ENCODE data around the gene AGTPBP1. TPM values are rescaled to one million over a fixed set of nuclear protein-coding genes. Genes with fewer than 3 reads are reported as not detected.

Gene AGTPBP1
- total and polyA plus RNA-seq, 9 of the 15 experiments (the other 6 are each of a cell fraction or from before 2014, with no cell fraction given) = 1.4 to 7.9 (median 4.6) TPM

DNA sequence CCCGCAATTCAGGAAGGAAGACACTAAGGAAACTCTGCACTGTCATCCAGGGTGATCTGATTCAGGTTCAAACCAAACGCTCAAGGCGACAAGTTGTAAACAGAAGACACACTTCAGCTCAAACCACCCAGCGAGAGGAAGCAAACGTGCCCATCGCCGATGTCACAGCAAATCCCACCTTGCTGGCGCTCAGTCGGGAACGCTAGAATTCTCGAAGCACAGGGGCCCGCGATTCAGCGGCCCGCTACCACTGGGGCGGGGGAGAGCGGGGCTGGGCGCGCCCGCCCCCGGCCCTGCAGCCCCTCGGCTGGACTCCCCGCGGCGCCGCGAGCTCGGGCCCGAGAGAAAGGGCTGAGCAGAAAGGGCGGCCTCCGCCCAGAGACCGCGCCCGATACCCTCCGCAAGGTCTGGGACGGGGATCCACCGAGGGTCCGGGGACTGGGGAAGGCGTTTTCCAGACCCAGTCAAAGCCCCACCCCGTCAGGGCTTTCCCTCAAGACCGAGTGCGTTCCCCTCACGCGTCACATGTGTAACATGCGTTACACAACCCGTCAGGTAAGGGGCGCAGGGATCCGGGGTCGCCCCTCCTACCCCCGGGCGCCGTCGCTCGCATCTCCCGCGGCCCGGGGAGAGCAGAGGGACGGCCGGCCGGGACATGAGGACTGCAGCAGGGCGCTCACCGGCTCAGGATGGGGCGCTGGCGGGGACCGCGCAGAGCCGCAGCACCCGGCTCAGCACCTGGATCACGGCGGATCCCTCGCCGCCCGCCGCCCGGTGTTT lies 469 bp downstream of the AGTPBP1 start (continued):
- TF ChIP-seq, protein P1, sequence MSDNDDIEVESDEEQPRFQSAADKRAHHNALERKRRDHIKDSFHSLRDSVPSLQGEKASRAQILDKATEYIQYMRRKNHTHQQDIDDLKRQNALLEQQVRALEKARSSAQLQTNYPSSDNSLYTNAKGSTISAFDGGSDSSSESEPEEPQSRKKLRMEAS (CRISPR knock-in tag; IDR thresholded peaks at IDR 0.05) = 0 out of 2 replicates have a peak, but pooled peaks have one; percentile 6
- TF ChIP-seq CEBPB (tag; IDR thresholded peaks at IDR 0.05) = no peak
- no peak for TF ChIP-seq KHSRP (IDR thresholded peaks at IDR 0.05)
- TF ChIP-seq TBP (optimal IDR thresholded peaks at IDR 0.05; ENCODE audit: low read depth, low read length) = peak; percentile 27
- TF ChIP-seq C11orf30 (IDR thresholded peaks at IDR 0.05; ENCODE audit: low read depth) = peak; percentile 65
- TF ChIP-seq, protein P2, sequence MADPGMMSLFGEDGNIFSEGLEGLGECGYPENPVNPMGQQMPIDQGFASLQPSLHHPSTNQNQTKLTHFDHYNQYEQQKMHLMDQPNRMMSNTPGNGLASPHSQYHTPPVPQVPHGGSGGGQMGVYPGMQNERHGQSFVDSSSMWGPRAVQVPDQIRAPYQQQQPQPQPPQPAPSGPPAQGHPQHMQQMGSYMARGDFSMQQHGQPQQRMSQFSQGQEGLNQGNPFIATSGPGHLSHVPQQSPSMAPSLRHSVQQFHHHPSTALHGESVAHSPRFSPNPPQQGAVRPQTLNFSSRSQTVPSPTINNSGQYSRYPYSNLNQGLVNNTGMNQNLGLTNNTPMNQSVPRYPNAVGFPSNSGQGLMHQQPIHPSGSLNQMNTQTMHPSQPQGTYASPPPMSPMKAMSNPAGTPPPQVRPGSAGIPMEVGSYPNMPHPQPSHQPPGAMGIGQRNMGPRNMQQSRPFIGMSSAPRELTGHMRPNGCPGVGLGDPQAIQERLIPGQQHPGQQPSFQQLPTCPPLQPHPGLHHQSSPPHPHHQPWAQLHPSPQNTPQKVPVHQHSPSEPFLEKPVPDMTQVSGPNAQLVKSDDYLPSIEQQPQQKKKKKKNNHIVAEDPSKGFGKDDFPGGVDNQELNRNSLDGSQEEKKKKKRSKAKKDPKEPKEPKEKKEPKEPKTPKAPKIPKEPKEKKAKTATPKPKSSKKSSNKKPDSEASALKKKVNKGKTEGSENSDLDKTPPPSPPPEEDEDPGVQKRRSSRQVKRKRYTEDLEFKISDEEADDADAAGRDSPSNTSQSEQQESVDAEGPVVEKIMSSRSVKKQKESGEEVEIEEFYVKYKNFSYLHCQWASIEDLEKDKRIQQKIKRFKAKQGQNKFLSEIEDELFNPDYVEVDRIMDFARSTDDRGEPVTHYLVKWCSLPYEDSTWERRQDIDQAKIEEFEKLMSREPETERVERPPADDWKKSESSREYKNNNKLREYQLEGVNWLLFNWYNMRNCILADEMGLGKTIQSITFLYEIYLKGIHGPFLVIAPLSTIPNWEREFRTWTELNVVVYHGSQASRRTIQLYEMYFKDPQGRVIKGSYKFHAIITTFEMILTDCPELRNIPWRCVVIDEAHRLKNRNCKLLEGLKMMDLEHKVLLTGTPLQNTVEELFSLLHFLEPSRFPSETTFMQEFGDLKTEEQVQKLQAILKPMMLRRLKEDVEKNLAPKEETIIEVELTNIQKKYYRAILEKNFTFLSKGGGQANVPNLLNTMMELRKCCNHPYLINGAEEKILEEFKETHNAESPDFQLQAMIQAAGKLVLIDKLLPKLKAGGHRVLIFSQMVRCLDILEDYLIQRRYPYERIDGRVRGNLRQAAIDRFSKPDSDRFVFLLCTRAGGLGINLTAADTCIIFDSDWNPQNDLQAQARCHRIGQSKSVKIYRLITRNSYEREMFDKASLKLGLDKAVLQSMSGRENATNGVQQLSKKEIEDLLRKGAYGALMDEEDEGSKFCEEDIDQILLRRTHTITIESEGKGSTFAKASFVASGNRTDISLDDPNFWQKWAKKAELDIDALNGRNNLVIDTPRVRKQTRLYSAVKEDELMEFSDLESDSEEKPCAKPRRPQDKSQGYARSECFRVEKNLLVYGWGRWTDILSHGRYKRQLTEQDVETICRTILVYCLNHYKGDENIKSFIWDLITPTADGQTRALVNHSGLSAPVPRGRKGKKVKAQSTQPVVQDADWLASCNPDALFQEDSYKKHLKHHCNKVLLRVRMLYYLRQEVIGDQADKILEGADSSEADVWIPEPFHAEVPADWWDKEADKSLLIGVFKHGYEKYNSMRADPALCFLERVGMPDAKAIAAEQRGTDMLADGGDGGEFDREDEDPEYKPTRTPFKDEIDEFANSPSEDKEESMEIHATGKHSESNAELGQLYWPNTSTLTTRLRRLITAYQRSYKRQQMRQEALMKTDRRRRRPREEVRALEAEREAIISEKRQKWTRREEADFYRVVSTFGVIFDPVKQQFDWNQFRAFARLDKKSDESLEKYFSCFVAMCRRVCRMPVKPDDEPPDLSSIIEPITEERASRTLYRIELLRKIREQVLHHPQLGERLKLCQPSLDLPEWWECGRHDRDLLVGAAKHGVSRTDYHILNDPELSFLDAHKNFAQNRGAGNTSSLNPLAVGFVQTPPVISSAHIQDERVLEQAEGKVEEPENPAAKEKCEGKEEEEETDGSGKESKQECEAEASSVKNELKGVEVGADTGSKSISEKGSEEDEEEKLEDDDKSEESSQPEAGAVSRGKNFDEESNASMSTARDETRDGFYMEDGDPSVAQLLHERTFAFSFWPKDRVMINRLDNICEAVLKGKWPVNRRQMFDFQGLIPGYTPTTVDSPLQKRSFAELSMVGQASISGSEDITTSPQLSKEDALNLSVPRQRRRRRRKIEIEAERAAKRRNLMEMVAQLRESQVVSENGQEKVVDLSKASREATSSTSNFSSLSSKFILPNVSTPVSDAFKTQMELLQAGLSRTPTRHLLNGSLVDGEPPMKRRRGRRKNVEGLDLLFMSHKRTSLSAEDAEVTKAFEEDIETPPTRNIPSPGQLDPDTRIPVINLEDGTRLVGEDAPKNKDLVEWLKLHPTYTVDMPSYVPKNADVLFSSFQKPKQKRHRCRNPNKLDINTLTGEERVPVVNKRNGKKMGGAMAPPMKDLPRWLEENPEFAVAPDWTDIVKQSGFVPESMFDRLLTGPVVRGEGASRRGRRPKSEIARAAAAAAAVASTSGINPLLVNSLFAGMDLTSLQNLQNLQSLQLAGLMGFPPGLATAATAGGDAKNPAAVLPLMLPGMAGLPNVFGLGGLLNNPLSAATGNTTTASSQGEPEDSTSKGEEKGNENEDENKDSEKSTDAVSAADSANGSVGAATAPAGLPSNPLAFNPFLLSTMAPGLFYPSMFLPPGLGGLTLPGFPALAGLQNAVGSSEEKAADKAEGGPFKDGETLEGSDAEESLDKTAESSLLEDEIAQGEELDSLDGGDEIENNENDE (IDR thresholded peaks at IDR 0.05; ENCODE audit: low read depth, low read length) = no peak
- peak; percentile 28; the same call in 1 of the 2 replicates for TF ChIP-seq BHLHE40 (IDR thresholded peaks at IDR 0.05; ENCODE audit: low read length)
- TF ChIP-seq MAFK (IDR thresholded peaks at IDR 0.05; ENCODE audit: low read length) = peak; percentile 39; the same call in 1 of the 2 replicates
- TF ChIP-seq, protein P3, sequence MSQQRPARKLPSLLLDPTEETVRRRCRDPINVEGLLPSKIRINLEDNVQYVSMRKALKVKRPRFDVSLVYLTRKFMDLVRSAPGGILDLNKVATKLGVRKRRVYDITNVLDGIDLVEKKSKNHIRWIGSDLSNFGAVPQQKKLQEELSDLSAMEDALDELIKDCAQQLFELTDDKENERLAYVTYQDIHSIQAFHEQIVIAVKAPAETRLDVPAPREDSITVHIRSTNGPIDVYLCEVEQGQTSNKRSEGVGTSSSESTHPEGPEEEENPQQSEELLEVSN (IDR thresholded peaks at IDR 0.05; ENCODE audit: borderline replicate concordance in 1 of 2, extremely low read depth in 1 of 2, insufficient read depth in 1 of 2, insufficient read length in 1 of 2, low read depth in 1 of 2, low read length in 1 of 2, poor library complexity in 1 of 2, severe bottlenecking in 1 of 2) = peak in 1 of 2 experiments; percentile 6
- TF ChIP-seq, protein P4, sequence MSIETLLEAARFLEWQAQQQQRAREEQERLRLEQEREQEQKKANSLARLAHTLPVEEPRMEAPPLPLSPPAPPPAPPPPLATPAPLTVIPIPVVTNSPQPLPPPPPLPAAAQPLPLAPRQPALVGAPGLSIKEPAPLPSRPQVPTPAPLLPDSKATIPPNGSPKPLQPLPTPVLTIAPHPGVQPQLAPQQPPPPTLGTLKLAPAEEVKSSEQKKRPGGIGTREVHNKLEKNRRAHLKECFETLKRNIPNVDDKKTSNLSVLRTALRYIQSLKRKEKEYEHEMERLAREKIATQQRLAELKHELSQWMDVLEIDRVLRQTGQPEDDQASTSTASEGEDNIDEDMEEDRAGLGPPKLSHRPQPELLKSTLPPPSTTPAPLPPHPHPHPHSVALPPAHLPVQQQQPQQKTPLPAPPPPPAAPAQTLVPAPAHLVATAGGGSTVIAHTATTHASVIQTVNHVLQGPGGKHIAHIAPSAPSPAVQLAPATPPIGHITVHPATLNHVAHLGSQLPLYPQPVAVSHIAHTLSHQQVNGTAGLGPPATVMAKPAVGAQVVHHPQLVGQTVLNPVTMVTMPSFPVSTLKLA (conservative IDR thresholded peaks at IDR 0.05) = peak in 1 of 2 experiments; percentile 42; a peak in 1 of 4 replicates
- no peak for TF ChIP-seq DIDO1 (tag; IDR thresholded peaks at IDR 0.05; ENCODE audit: low read depth)

Measured in K562 (cell line).